ENCODE data around the gene SMIM10L1. TPM values are rescaled to one million over a fixed set of nuclear protein-coding genes. Genes with fewer than 3 reads are reported as not detected.

The SMIM10L1 gene
- total RNA-seq, 3 donors from 2014 or later: 6.4 to 6.6 (median 6.4) TPM

DNA sequence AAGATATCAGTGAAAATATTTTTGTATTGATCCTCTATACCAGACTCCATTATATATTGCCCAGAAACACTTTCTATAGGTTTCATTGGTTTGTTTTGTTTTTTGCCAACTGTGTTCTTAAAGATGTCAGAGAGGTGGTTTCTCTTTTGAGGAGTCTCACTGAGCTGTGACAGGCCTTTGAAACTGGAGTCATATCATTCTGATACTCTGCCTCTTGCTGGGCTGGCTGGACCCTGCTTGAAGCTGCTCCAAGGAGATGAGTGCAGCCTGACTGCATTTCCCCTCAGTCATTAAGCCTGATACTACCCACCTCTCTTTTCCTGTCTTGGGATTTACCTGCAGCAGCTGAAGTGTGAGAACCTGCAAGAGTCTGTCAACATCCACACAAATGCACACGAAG, 20.2 kb upstream of the SMIM10L1 start:
- no peaks in the 10 kb centered on the region for H3K27me3 ChIP-seq
- no peak for TF ChIP-seq POLR2A (IDR thresholded peaks at IDR 0.05)
- no peak for TF ChIP-seq POLR2AphosphoS5 (IDR thresholded peaks at IDR 0.05)
- TF ChIP-seq, protein P1, sequence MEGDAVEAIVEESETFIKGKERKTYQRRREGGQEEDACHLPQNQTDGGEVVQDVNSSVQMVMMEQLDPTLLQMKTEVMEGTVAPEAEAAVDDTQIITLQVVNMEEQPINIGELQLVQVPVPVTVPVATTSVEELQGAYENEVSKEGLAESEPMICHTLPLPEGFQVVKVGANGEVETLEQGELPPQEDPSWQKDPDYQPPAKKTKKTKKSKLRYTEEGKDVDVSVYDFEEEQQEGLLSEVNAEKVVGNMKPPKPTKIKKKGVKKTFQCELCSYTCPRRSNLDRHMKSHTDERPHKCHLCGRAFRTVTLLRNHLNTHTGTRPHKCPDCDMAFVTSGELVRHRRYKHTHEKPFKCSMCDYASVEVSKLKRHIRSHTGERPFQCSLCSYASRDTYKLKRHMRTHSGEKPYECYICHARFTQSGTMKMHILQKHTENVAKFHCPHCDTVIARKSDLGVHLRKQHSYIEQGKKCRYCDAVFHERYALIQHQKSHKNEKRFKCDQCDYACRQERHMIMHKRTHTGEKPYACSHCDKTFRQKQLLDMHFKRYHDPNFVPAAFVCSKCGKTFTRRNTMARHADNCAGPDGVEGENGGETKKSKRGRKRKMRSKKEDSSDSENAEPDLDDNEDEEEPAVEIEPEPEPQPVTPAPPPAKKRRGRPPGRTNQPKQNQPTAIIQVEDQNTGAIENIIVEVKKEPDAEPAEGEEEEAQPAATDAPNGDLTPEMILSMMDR (IDR thresholded peaks at IDR 0.05): no peak
- intact Hi-C loops (cut with DNase I; ENCODE audit: low total_unique reads): no loop called here

DNA sequence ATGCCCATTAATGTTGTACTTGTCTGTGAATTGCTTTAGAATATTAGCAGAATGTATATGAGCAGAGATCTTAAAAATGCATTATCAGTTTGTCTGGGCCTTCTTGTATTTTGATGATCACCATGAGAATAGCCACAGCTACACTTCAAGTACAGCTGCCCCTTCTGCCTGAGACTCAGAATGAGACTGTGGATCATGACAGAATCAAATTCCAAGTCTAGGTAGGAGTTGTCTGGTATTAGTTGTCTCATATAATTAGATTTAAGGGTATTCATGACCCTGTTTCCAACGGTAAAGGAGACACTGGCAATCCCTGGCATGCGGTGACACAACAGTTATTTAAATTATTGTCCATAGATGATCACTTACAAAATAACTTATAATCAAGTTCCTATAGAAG, 18.3 kb upstream of the SMIM10L1 start:
- no peak overlapping the region for H3K27ac ChIP-seq
- TF ChIP-seq, protein P1 (IDR thresholded peaks at IDR 0.05): no peak
- no peak for TF ChIP-seq POLR2AphosphoS5 (IDR thresholded peaks at IDR 0.05)
- TF ChIP-seq POLR2A (IDR thresholded peaks at IDR 0.05): no peak
- DNase-seq (ENCODE audit: low spot score in 2 of 2): no peak
- no peaks in the 10 kb centered on the region for H3K27me3 ChIP-seq
- H3K4me3 ChIP-seq: no peak overlapping the region
- peaks cover 0 to 11% of the 10 kb centered on the region in 2 donors for H3K9me3 ChIP-seq
- intact Hi-C loops (cut with DNase I; ENCODE audit: low total_unique reads): no loop called here
- H3K36me3 ChIP-seq: no peaks in the 10 kb centered on the region
- H3K4me1 ChIP-seq: no peaks in the 10 kb centered on the region

More for the DNA sequence above, 20.2 kb upstream of the SMIM10L1 start:
- Histone ChIP-seq H3K4me3 (no peak overlapping the region), H3K36me3 (no peaks in the 10 kb centered on the region), H3K27ac (no peak overlapping the region), H3K4me1 (no peaks in the 10 kb centered on the region), H3K9me3 (peaks cover 0 to 11% of the 10 kb centered on the region in 2 donors)
- no peak for DNase-seq (ENCODE audit: low spot score in 2 of 2)

DNA sequence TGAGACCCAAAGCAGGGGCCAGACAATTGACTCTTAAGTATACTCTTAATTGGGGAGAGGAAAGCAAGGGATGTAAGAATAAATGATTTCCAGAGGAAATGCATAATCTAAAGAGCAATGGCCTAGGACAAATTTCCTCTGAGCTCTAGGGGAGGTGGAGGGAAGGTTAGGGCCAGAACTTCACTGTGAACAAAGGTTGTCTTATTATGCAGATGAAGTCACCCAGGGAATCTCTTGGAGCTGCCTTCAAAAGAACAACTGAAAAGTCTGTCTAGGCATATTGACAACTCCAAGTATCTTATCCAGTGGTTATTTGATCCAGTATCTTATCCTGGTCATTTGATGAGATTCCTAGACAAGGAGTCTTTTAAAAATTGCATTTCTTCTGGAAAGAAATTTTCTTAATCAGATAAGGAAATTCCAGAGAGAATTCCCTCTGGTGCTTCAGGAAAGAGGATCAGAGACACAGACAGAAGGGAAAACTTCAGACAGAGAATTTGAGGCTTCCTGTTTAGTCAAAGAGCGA, 16.5 kb upstream of the SMIM10L1 start:
- intact Hi-C loops (cut with DNase I; ENCODE audit: low total_unique reads): no loop called here
- no peaks in the 10 kb centered on the region for H3K27me3 ChIP-seq
- TF ChIP-seq, protein P1 (IDR thresholded peaks at IDR 0.05): no peak
- TF ChIP-seq POLR2AphosphoS5 (IDR thresholded peaks at IDR 0.05) (no peak), POLR2A (IDR thresholded peaks at IDR 0.05) (no peak)
- no peaks in the 10 kb centered on the region for H3K4me1 ChIP-seq
- DNase-seq (ENCODE audit: low spot score in 2 of 2): no peak
- H3K9me3 ChIP-seq: peaks cover 0 to 11% of the 10 kb centered on the region in 2 donors
- H3K36me3 ChIP-seq: no peaks in the 10 kb centered on the region
- H3K4me3 ChIP-seq: no peak overlapping the region
- no peak overlapping the region for H3K27ac ChIP-seq

DNA sequence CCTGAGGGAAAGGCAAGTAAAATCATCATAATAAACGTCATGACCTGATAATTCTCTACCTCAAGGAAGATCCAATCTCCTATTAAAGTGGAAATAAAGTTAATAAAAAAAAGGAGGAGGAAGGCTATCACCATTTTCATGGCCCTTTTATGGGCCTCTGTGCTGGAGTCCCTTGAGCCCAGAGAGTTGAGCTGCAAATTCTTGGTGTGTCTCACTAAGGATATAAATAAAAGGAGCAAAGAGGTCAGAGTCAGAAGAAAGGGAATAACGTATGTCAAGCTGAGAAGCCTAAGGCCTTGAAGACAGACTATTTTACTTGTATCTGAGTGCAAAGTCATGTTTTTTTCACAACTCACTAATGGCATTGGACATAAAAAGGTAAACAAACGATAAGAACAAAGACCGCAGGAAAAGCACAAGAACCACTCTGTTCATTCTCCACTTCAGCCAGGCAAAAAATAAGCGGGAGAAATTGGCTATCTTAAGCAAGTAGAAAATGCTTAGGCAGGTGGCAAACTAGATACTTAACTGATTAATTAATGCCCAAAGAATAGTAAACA, 12.0 kb upstream of the SMIM10L1 start:
- TF ChIP-seq, protein P1 (IDR thresholded peaks at IDR 0.05): no peak
- TF ChIP-seq POLR2AphosphoS5 (IDR thresholded peaks at IDR 0.05) (no peak), POLR2A (IDR thresholded peaks at IDR 0.05) (no peak)
- Histone ChIP-seq H3K4me1 (no peaks in the 10 kb centered on the region), H3K9me3 (peaks cover 0 to 11% of the 10 kb centered on the region in 2 donors), H3K27me3 (no peaks in the 10 kb centered on the region), H3K27ac (no peak overlapping the region), H3K36me3 (no peaks in the 10 kb centered on the region), H3K4me3 (no peak overlapping the region)
- intact Hi-C loops (cut with DNase I; ENCODE audit: low total_unique reads): loop anchor here (5.0 kb wide), 1 partner anchor 977 kb away; no protein-coding TSS in a partner anchor
- DNase-seq (ENCODE audit: low spot score in 2 of 2): no peak

DNA sequence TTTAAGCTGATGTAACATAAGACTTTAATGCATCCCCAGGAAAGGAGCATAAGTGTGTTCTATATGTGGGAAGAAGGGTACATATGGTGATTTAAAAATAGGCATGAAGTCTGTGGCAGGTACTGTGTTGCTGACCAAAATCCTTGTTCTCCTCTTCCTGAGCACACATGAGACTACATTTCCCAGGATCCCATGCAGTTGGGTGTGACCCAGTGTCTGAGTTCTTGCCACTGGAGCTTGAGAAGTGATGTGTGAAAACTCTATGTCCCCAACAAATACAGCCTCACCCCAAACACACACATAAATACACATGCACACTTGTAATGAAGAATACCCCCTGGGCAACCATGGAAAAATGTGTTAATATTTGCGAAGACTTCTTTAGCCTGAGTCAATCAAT, 8.5 kb upstream of the SMIM10L1 start:
- intact Hi-C loops (cut with DNase I; ENCODE audit: low total_unique reads): no loop called here

More for the DNA sequence above, 8.5 kb upstream of the SMIM10L1 start:
- Histone ChIP-seq H3K27me3 (no peaks in the 10 kb centered on the region), H3K4me3 (no peak overlapping the region), H3K4me1 (no peaks in the 10 kb centered on the region), H3K36me3 (no peaks in the 10 kb centered on the region), H3K27ac (no peak overlapping the region), H3K9me3 (no peaks in the 10 kb centered on the region)
- TF ChIP-seq POLR2AphosphoS5 (IDR thresholded peaks at IDR 0.05) (no peak), POLR2A (IDR thresholded peaks at IDR 0.05) (no peak)
- TF ChIP-seq, protein P1 (IDR thresholded peaks at IDR 0.05): no peak
- DNase-seq (ENCODE audit: low spot score in 2 of 2): no peak
